Endothelial cell of umbilical vein (primary cell): ENCODE results near the gene RPP40. TPM values are rescaled to one million over a fixed set of nuclear protein-coding genes. Genes with fewer than 3 reads are reported as not detected.

Experiments used
- BruUV-seq: library from RNA; stranded (reverse); fragments of 400-500 nt; replicated peaks from 2 replicates; lab custom pipeline; 2021; lab: Mats Ljungman, UMichigan
- CTCF ChIA-PET: fragments of 300-600, 350-600 bp; sonication (Branson Sonifier 250); formaldehyde crosslinking; loops from one replicate; lab custom pipeline; 2021; ENCODE audit warnings: antibody characterized with exemption, inconsistent platforms; lab: Charles Lee
- POLR2A ChIA-PET: fragments of 300-600, 350-600 bp; sonication (Branson Sonifier 250); formaldehyde crosslinking; loops from one replicate; lab custom pipeline; 2021; ENCODE audit warnings: antibody characterized with exemption, inconsistent platforms; lab: Charles Lee
- DNase-seq: peaks from one replicate; pipeline ENCODE4 v3.0.0-alpha.2; 2011; ENCODE audit warnings: low read depth, low spot score
- FAIRE-seq: peaks from 2 replicates; lab custom pipeline; 2011; peaks lifted over from hg19 to GRCh38; lab: Jason Lieb, UNC
- H2AFZ ChIP-seq: 2 replicates; pipeline ENCODE4 v1.6.0; 2012; ENCODE audit warnings: low read depth, low read length, control low read depth, inconsistent platforms
- H3K27ac ChIP-seq: 2 replicates; pipeline ENCODE4 v1.5.1; 2011; ENCODE audit warnings: low read depth, mild to moderate bottlenecking, control low read depth, low read length, moderate library complexity; ENCODE audit not compliant: insufficient read depth
- H3K27me3 ChIP-seq, 2 experiments: 2 replicates each; pipeline versions ENCODE4 v1.6.0 to v1.6.1; 2011; ENCODE audit warnings: low read length in 2 of 2, mixed read lengths in 1 of 2; ENCODE audit not compliant: control insufficient read depth in 2 of 2, insufficient read depth in 2 of 2
- H3K36me3 ChIP-seq, 2 experiments: 2 replicates in 1 of 2; 3 replicates in 1 of 2; pipeline ENCODE4 v1.5.1; 2011; ENCODE audit warnings: low read length in 2 of 2, mild to moderate bottlenecking in 1 of 2, moderate library complexity in 1 of 2; ENCODE audit not compliant: control insufficient read depth in 2 of 2, insufficient read depth in 2 of 2; ENCODE audit errors: extremely low read depth in 1 of 2
- H3K4me1 ChIP-seq: 3 replicates; pipeline ENCODE4 v1.5.1; 2011; ENCODE audit warnings: mild to moderate bottlenecking, low read length; ENCODE audit not compliant: control insufficient read depth, insufficient read depth; ENCODE audit errors: extremely low read depth
- H3K4me2 ChIP-seq: 2 replicates; pipeline ENCODE4 v1.6.1; 2011; ENCODE audit warnings: low read length, control low read depth, mixed read lengths; ENCODE audit not compliant: insufficient read depth
- H3K4me3 ChIP-seq, 3 experiments: fragments of 200-600 bp in 1 of 3; sonication (generic), shearing (Covaris generic) in 1 of 3; replicated peaks in 1 of 3; 2 replicates each; pipeline ENCODE4 v1.5.1; 2011 to 2016; ENCODE audit warnings: control low read depth in 3 of 3, low read length in 3 of 3, mild to moderate bottlenecking in 2 of 3, inconsistent platforms in 1 of 3, low read depth in 1 of 3, moderate library complexity in 1 of 3; ENCODE audit not compliant: insufficient read depth in 1 of 3
- H3K79me2 ChIP-seq: 2 replicates; pipeline ENCODE4 v1.6.0; 2012; ENCODE audit warnings: low read length, inconsistent platforms; ENCODE audit not compliant: control insufficient read depth, insufficient read depth
- H3K9ac ChIP-seq: replicated peaks from 2 replicates; pipeline ENCODE3; 2011; ENCODE audit warnings: low read length, control low read depth; ENCODE audit not compliant: insufficient read depth; ENCODE audit errors: extremely low read depth
- H3K9me1 ChIP-seq: replicated peaks from 3 replicates; pipeline ENCODE4 v1.6.0; 2011; ENCODE audit warnings: mild to moderate bottlenecking, low read length; ENCODE audit not compliant: control insufficient read depth, insufficient read depth; ENCODE audit errors: extremely low read depth
- H3K9me3 ChIP-seq: replicated peaks from 2 replicates; pipeline ENCODE4 v1.5.1; 2012; ENCODE audit warnings: low read length, inconsistent platforms; ENCODE audit not compliant: control insufficient read depth, insufficient read depth
- H4K20me1 ChIP-seq: replicated peaks from 2 replicates; pipeline ENCODE3; 2011; ENCODE audit warnings: mild to moderate bottlenecking, low read length; ENCODE audit not compliant: control insufficient read depth, insufficient read depth; ENCODE audit errors: extremely low read depth
- CTCF ChIP-seq, 2 donors: IDR thresholded peaks; 1 replicate in 1 of 2; 2 replicates in 1 of 2; pipeline ENCODE4 v1.5.1; 2011; ENCODE audit warnings: low read length in 2 of 2, mild to moderate bottlenecking in 2 of 2, moderate library complexity in 2 of 2, control low read depth in 1 of 2, inconsistent platforms in 1 of 2, low read depth in 1 of 2; ENCODE audit not compliant: insufficient read depth in 1 of 2; ENCODE audit errors: extremely low read depth in 1 of 2
- EZH2 ChIP-seq: IDR thresholded peaks from 2 replicates; pipeline ENCODE4 v1.6.1; 2012; ENCODE audit warnings: borderline replicate concordance, low read depth, mild to moderate bottlenecking, moderate library complexity, low read length, inconsistent platforms; ENCODE audit not compliant: severe bottlenecking
- FOS ChIP-seq: IDR thresholded peaks from 2 replicates; pipeline ENCODE4 v1.6.1; 2011; ENCODE audit warnings: mild to moderate bottlenecking, low read length, moderate library complexity, borderline replicate concordance; ENCODE audit not compliant: insufficient read depth
- GATA2 ChIP-seq: IDR thresholded peaks from 2 replicates; pipeline ENCODE4 v1.7.0; 2011; ENCODE audit warnings: low read depth, mild to moderate bottlenecking, moderate library complexity, mixed read lengths, low read length; ENCODE audit not compliant: insufficient read length, insufficient read depth
- JUN ChIP-seq: IDR thresholded peaks from 2 replicates; pipeline ENCODE4 v1.6.1; 2011; ENCODE audit warnings: borderline replicate concordance, low read depth; ENCODE audit not compliant: insufficient read length, insufficient read depth
- MAX ChIP-seq: IDR thresholded peaks from 2 replicates; pipeline ENCODE4 v1.6.1; 2011; ENCODE audit not compliant: insufficient read depth, insufficient read length
- MYC ChIP-seq: IDR thresholded peaks from one replicate; pipeline ENCODE4 v1.6.1; 2011; ENCODE audit warnings: mild to moderate bottlenecking, low read depth, low read length
- POLR2A ChIP-seq: IDR thresholded peaks from 2 replicates; pipeline ENCODE4 v1.6.1; 2012; ENCODE audit warnings: low read depth, mild to moderate bottlenecking, control low read depth, low read length
- POLR2AphosphoS5 ChIP-seq: IDR thresholded peaks from 2 replicates; pipeline ENCODE4 v1.6.1; 2012; ENCODE audit warnings: low read depth, mild to moderate bottlenecking, control low read depth, low read length, moderate library complexity; ENCODE audit not compliant: insufficient read depth
- dilution Hi-C: fragments of 300-500 bp; cut with MboI; formaldehyde crosslinking; loops from one replicate; pipeline ENCODE4 v1.15.0; 2019; ENCODE audit warnings: low sequenced_read_pairs; ENCODE audit not compliant: extremely low pct_ligation_motif_present
- intact Hi-C: fragments of 100-400 bp; cut with micrococcal nuclease; formaldehyde crosslinking; loops from one replicate; pipeline ENCODE4 v1.10.0; 2022
- polyA plus RNA-seq, 4 experiments: library from polyadenylated mRNA; depleted of rRNA in 3 of 4; stranded (reverse) in 3 of 4; unstranded in 1 of 4; fragments of >200 nt; gene quantifications; 2 replicates each; pipeline versions ENCODE4 v1.2.1 to v1.2.3, GENCODE V29; 2011 to 2012; ENCODE audit warnings: missing spikeins in 1 of 4
- total RNA-seq: library from RNA; stranded (reverse); gene quantifications from 2 replicates; pipeline ENCODE4 v1.2.3, GENCODE V29; 2021

The RPP40 gene
- total and polyA plus RNA-seq, 2 donors (not counting 3 experiments of a cell fraction or from before 2014, with no cell fraction given): 10.2 to 15.3 TPM

GRCh38 chr6:4979426-4979825, 24.4 kb downstream of the RPP40 start:
- no peak overlapping the region for H3K4me2 ChIP-seq
- H3K9me3 ChIP-seq: no peaks in the 10 kb centered on the region
- no peak overlapping the region for H3K27ac ChIP-seq
- dilution Hi-C loops: no loop called here
- H3K4me1 ChIP-seq: no peaks in the 10 kb centered on the region
- intact Hi-C loops: no loop called here
- BruUV-seq: no TSS peak
- no peaks in the 10 kb centered on the region for H3K36me3 ChIP-seq
- no peak for TF ChIP-seq FOS
- no peak for TF ChIP-seq MYC
- no peak for TF ChIP-seq JUN
- TF ChIP-seq POLR2A: no peak
- no peak for TF ChIP-seq CTCF (IDR thresholded peaks at IDR 0.05; ENCODE audit: extremely low read depth in 1 of 2, insufficient read depth in 1 of 2, low read depth in 1 of 2, low read length in 2 of 2)
- no peak for TF ChIP-seq GATA2
- no peak for TF ChIP-seq MAX
- TF ChIP-seq POLR2AphosphoS5: no peak
- TF ChIP-seq EZH2: no peak
- no peak overlapping the region for H3K4me3 ChIP-seq
- H4K20me1 ChIP-seq: no peaks in the 10 kb centered on the region
- no peak overlapping the region for H3K9ac ChIP-seq
- FAIRE-seq (no peak), DNase-seq (no peak)
- no peak overlapping the region for H2AFZ ChIP-seq
- CTCF ChIA-PET: no interaction called here
- H3K27me3 ChIP-seq: peaks cover 3 to 4% of the 10 kb centered on the region in 2 experiments
- no peaks in the 10 kb centered on the region for H3K79me2 ChIP-seq
- POLR2A ChIA-PET: no interaction called here
- H3K9me1 ChIP-seq: no peaks in the 10 kb centered on the region
